Limb (tissue), 2 donors: ENCODE measurements around the gene NGEF.
A peak's percentile ranks its signal among the peaks of the same experiment; 100 is the strongest.
"Not testable (repeated sequence)": the region's sequence is repeated elsewhere in the genome, so short reads cannot be mapped to it uniquely, and the experiment has no call there.

Source experiments
- DNase-seq, 2 donors: peaks; one replicate each; pipeline ENCODE4 v3.0.0-alpha.2; 2016; ENCODE audit errors: extremely low spot score in 2 of 2

The NGEF gene

GRCh38 chr2:233023761-233024410 is 10.8 kb upstream of the NGEF start:
- no peak for DNase-seq

GRCh38 chr2:233023007-233023760 is 10.1 kb upstream of the NGEF start:
- DNase-seq, result no peak

GRCh38 chr2:233022561-233022960 is 9.5 kb upstream of the NGEF start:
- DNase-seq, result no peak

- DNase-seq, result no peak
Observed at GRCh38 chr2:233021771-233022170, 8.7 kb upstream of the NGEF start.

- no peak for DNase-seq
Observed at GRCh38 chr2:233020454-233020853, 7.4 kb upstream of the NGEF start.

- DNase-seq, result not testable (repeated sequence)
Observed at GRCh38 chr2:233019610-233020009, 6.6 kb upstream of the NGEF start.

- DNase-seq, result no peak
Observed at GRCh38 chr2:233017947-233018346, 4.9 kb upstream of the NGEF start.

GRCh38 chr2:233015019-233015645 is 2.1 kb upstream of the NGEF start:
- no peak for DNase-seq

- DNase-seq, result no peak
Observed at GRCh38 chr2:233013650-233014049, 594 bp upstream of the NGEF start.

- DNase-seq, result peak in 1 of 2 donors; percentile 19
Observed at GRCh38 chr2:233012301-233012971, 620 bp downstream of the NGEF start.

GRCh38 chr2:233011702-233012131 is 1.3 kb downstream of the NGEF start:
- DNase-seq, result peak in 1 of 2 donors; percentile 19

GRCh38 chr2:233011268-233011650 is 1.8 kb downstream of the NGEF start:
- DNase-seq, result no peak

GRCh38 chr2:233010569-233011267 is 2.3 kb downstream of the NGEF start:
- no peak for DNase-seq

- DNase-seq, result no peak
Observed at GRCh38 chr2:233009661-233010060, 3.4 kb downstream of the NGEF start.

GRCh38 chr2:233007739-233008138 is 5.3 kb downstream of the NGEF start:
- DNase-seq, result no peak

- no peak for DNase-seq
Observed at GRCh38 chr2:233007270-233007669, 5.8 kb downstream of the NGEF start.

GRCh38 chr2:233006648-233007047 is 6.4 kb downstream of the NGEF start:
- DNase-seq, result no peak

GRCh38 chr2:233005096-233005495 is 8.0 kb downstream of the NGEF start:
- DNase-seq, result no peak

GRCh38 chr2:233003658-233004555 is 9.1 kb downstream of the NGEF start:
- no peak for DNase-seq
